ENCODE data around the gene DUSP5.

The DUSP5 gene

DNA sequence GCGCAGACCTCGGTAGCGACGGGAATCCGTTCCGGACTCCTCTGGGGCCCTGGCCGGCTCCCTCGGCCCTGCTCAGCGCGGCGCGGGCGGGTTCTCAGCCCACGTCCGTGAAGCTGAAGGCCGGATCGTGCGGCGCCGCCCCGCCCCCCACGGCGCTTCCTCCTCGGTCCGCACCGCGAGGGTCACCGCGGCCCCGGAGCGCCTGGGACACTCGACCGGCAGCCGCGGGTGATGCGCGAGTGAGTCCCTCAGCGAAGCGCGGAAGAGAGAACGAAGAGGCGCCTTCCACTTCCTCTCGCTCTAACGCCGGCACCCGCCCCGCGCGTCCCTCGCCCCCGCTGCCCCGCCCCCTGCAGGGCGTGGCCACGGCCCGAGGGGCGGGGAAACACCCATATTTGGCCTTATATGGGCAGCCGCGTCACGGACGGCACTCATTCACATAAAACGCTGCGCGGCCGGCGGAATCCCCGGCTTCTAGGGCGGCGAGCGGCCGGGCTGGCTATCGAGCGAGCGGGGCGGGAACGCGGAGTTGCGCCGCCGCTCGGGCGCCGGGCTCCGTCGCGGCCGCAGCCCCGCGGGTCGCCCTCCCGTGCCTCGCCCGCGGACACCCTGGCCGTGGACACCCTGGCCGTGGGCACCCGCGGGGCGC, at the start of gene DUSP5 (continued):
- TF ChIP-seq ZNF777 (tag by site-specific recombination; IDR thresholded peaks at IDR 0.05; ENCODE audit: borderline replicate concordance), result peak; percentile 72; the same call in 1 of the 2 replicates
- TF ChIP-seq SP7 (tag by site-specific recombination; IDR thresholded peaks at IDR 0.05), result peak; percentile 58; the same call in 1 of the 2 replicates
- TF ChIP-seq ZSCAN16 (tag by site-specific recombination; IDR thresholded peaks at IDR 0.05), result 0 out of 2 replicates have a peak, but pooled peaks have one; percentile 40
- no peak for TF ChIP-seq ZNF24 (tag by site-specific recombination; IDR thresholded peaks at IDR 0.05)
- peak; percentile 57; the same call in 1 of the 2 replicates for TF ChIP-seq ZNF76 (tag by site-specific recombination; IDR thresholded peaks at IDR 0.05; ENCODE audit: borderline replicate concordance, low read depth)
- TF ChIP-seq, protein P1, sequence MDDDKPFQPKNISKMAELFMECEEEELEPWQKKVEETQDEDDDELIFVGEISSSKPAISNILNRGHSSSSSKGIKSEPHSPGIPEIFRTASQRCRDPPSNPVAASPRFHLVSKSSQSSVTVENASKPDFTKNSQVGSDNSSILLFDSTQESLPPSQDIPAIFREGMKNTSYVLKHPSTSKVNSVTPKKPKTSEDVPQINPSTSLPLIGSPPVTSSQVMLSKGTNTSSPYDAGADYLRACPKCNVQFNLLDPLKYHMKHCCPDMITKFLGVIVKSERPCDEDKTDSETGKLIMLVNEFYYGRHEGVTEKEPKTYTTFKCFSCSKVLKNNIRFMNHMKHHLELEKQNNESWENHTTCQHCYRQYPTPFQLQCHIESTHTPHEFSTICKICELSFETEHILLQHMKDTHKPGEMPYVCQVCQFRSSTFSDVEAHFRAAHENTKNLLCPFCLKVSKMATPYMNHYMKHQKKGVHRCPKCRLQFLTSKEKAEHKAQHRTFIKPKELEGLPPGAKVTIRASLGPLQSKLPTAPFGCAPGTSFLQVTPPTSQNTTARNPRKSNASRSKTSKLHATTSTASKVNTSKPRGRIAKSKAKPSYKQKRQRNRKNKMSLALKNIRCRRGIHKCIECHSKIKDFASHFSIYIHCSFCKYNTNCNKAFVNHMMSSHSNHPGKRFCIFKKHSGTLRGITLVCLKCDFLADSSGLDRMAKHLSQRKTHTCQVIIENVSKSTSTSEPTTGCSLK (tag by site-specific recombination; IDR thresholded peaks at IDR 0.05), result no peak
- TF ChIP-seq, protein P2, sequence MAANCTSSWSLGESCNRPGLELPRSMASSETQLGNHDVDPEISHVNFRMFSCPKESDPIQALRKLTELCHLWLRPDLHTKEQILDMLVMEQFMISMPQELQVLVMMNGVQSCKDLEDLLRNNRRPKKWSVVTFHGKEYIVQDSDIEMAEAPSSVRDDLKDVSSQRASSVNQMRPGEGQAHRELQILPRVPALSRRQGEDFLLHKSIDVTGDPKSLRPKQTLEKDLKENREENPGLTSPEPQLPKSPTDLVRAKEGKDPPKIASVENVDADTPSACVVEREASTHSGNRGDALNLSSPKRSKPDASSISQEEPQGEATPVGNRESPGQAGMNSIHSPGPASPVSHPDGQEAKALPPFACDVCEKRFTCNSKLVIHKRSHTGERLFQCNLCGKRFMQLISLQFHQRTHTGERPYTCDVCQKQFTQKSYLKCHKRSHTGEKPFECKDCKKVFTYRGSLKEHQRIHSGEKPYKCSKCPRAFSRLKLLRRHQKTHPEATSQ (tag by site-specific recombination; IDR thresholded peaks at IDR 0.05), result peak; percentile 99
- peak; percentile 5; the same call in 1 of the 2 replicates for TF ChIP-seq MYNN (tag by site-specific recombination; IDR thresholded peaks at IDR 0.05; ENCODE audit: borderline replicate concordance)
- 0 out of 2 replicates have a peak, but pooled peaks have one; percentile 12 for TF ChIP-seq ZNF335 (tag by site-specific recombination; conservative IDR thresholded peaks at IDR 0.05)
- TF ChIP-seq ZNF707 (tag by site-specific recombination; IDR thresholded peaks at IDR 0.05), result no peak
- TF ChIP-seq, protein P3, sequence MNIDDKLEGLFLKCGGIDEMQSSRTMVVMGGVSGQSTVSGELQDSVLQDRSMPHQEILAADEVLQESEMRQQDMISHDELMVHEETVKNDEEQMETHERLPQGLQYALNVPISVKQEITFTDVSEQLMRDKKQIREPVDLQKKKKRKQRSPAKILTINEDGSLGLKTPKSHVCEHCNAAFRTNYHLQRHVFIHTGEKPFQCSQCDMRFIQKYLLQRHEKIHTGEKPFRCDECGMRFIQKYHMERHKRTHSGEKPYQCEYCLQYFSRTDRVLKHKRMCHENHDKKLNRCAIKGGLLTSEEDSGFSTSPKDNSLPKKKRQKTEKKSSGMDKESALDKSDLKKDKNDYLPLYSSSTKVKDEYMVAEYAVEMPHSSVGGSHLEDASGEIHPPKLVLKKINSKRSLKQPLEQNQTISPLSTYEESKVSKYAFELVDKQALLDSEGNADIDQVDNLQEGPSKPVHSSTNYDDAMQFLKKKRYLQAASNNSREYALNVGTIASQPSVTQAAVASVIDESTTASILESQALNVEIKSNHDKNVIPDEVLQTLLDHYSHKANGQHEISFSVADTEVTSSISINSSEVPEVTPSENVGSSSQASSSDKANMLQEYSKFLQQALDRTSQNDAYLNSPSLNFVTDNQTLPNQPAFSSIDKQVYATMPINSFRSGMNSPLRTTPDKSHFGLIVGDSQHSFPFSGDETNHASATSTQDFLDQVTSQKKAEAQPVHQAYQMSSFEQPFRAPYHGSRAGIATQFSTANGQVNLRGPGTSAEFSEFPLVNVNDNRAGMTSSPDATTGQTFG (tag by site-specific recombination; IDR thresholded peaks at IDR 0.05; ENCODE audit: borderline replicate concordance), result no peak
- TF ChIP-seq ZNF596 (tag by site-specific recombination; IDR thresholded peaks at IDR 0.05), result peak; percentile 97
- peak; percentile 89 for TF ChIP-seq SP2 (tag by site-specific recombination; IDR thresholded peaks at IDR 0.05)
- TF ChIP-seq KLF16 (tag by site-specific recombination; IDR thresholded peaks at IDR 0.05), result peak; percentile 62; the same call in 1 of the 2 replicates
- peak; percentile 80 for TF ChIP-seq ZBTB20 (tag by site-specific recombination; IDR thresholded peaks at IDR 0.05)
- TF ChIP-seq, protein P4, sequence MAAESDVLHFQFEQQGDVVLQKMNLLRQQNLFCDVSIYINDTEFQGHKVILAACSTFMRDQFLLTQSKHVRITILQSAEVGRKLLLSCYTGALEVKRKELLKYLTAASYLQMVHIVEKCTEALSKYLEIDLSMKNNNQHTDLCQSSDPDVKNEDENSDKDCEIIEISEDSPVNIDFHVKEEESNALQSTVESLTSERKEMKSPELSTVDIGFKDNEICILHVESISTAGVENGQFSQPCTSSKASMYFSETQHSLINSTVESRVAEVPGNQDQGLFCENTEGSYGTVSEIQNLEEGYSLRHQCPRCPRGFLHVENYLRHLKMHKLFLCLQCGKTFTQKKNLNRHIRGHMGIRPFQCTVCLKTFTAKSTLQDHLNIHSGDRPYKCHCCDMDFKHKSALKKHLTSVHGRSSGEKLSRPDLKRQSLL (tag by site-specific recombination; IDR thresholded peaks at IDR 0.05), result no peak
- TF ChIP-seq, protein P5, sequence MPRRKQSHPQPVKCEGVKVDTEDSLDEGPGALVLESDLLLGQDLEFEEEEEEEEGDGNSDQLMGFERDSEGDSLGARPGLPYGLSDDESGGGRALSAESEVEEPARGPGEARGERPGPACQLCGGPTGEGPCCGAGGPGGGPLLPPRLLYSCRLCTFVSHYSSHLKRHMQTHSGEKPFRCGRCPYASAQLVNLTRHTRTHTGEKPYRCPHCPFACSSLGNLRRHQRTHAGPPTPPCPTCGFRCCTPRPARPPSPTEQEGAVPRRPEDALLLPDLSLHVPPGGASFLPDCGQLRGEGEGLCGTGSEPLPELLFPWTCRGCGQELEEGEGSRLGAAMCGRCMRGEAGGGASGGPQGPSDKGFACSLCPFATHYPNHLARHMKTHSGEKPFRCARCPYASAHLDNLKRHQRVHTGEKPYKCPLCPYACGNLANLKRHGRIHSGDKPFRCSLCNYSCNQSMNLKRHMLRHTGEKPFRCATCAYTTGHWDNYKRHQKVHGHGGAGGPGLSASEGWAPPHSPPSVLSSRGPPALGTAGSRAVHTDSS (tag by site-specific recombination; IDR thresholded peaks at IDR 0.05), result 0 out of 2 replicates have a peak, but pooled peaks have one; percentile 29
- TF ChIP-seq ZNF785 (tag by site-specific recombination; IDR thresholded peaks at IDR 0.05), result 0 out of 2 replicates have a peak, but pooled peaks have one; percentile 49
- no peak for TF ChIP-seq ZNF514 (tag by site-specific recombination; IDR thresholded peaks at IDR 0.05)
- TF ChIP-seq, protein P6, sequence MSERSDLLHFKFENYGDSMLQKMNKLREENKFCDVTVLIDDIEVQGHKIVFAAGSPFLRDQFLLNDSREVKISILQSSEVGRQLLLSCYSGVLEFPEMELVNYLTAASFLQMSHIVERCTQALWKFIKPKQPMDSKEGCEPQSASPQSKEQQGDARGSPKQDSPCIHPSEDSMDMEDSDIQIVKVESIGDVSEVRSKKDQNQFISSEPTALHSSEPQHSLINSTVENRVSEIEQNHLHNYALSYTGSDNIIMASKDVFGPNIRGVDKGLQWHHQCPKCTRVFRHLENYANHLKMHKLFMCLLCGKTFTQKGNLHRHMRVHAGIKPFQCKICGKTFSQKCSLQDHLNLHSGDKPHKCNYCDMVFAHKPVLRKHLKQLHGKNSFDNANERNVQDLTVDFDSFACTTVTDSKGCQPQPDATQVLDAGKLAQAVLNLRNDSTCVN (tag by site-specific recombination; optimal IDR thresholded peaks at IDR 0.05), result peak; percentile 93
- peak; percentile 67 for TF ChIP-seq ZNF366 (tag by site-specific recombination; conservative IDR thresholded peaks at IDR 0.05)
- TF ChIP-seq ZNF157 (tag by site-specific recombination; IDR thresholded peaks at IDR 0.05), result no peak
- no peak for TF ChIP-seq ZNF560 (tag by site-specific recombination; IDR thresholded peaks at IDR 0.05; ENCODE audit: borderline replicate concordance)
- no peak for TF ChIP-seq BCL11A (tag by site-specific recombination; IDR thresholded peaks at IDR 0.05; ENCODE audit: low read depth)
- TF ChIP-seq, protein P7, sequence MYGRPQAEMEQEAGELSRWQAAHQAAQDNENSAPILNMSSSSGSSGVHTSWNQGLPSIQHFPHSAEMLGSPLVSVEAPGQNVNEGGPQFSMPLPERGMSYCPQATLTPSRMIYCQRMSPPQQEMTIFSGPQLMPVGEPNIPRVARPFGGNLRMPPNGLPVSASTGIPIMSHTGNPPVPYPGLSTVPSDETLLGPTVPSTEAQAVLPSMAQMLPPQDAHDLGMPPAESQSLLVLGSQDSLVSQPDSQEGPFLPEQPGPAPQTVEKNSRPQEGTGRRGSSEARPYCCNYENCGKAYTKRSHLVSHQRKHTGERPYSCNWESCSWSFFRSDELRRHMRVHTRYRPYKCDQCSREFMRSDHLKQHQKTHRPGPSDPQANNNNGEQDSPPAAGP (tag by site-specific recombination; IDR thresholded peaks at IDR 0.05), result peak; percentile 66; the same call in 1 of the 2 replicates
- 0 out of 2 replicates have a peak, but pooled peaks have one; percentile 23 for TF ChIP-seq ZNF121 (tag by site-specific recombination; IDR thresholded peaks at IDR 0.05)
- no peak for TF ChIP-seq ZNF558 (tag by site-specific recombination; IDR thresholded peaks at IDR 0.05)
- TF ChIP-seq ZIC2 (tag by site-specific recombination; IDR thresholded peaks at IDR 0.05), result peak; percentile 37; the same call in 1 of the 2 replicates
- peak; percentile 87 for TF ChIP-seq KLF10 (tag by site-specific recombination; IDR thresholded peaks at IDR 0.05)
